22Rv1 (cell line): ENCODE results near the gene IFNA10.
"Not testable (repeated sequence)": the region's sequence is repeated elsewhere in the genome, so short reads cannot be mapped to it uniquely, and the experiment has no call there.

Experiments
- ZFX ChIP-seq: fragments of 450-650 bp; IDR thresholded peaks from 2 replicates; pipeline ENCODE4 v1.6.1; 2017; ENCODE audit warnings: antibody characterized with exemption, borderline replicate concordance
- TF ChIP-seq, protein P1 (sequence below): fragments of 450-650 bp; IDR thresholded peaks from 2 replicates; pipeline ENCODE4 v1.5.1; 2017; ENCODE audit warnings: mild to moderate bottlenecking

DNA sequence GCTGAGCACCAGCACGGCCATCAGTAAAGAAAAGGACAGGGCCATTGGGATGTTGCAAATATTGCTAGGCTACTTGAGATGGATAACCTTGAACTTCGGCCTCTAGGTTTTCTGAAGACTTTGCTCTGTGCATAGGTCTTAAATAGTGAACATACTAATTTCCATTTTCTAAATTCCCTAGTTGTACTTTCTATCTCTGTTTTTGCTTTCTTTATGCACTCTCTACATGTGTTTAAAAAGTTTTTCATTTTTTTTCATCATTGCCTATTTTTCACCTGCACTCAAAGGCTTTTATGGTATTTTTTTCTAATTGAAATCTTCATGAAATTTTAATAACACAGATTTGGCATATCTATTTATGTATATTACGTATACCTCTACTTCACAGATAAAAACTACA, 19.5 kb downstream of the IFNA10 start, which contains the start of gene IFNA4:
- TF ChIP-seq, protein P1, sequence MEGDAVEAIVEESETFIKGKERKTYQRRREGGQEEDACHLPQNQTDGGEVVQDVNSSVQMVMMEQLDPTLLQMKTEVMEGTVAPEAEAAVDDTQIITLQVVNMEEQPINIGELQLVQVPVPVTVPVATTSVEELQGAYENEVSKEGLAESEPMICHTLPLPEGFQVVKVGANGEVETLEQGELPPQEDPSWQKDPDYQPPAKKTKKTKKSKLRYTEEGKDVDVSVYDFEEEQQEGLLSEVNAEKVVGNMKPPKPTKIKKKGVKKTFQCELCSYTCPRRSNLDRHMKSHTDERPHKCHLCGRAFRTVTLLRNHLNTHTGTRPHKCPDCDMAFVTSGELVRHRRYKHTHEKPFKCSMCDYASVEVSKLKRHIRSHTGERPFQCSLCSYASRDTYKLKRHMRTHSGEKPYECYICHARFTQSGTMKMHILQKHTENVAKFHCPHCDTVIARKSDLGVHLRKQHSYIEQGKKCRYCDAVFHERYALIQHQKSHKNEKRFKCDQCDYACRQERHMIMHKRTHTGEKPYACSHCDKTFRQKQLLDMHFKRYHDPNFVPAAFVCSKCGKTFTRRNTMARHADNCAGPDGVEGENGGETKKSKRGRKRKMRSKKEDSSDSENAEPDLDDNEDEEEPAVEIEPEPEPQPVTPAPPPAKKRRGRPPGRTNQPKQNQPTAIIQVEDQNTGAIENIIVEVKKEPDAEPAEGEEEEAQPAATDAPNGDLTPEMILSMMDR: not testable (repeated sequence)
- TF ChIP-seq ZFX: not testable (repeated sequence)
